ENCODE data around the gene CHORDC1.
A peak's percentile ranks its signal among the peaks of the same experiment; 100 is the strongest.
"Not testable (repeated sequence)": the region's sequence is repeated elsewhere in the genome, so short reads cannot be mapped to it uniquely, and the experiment has no call there.

Gene CHORDC1

DNA sequence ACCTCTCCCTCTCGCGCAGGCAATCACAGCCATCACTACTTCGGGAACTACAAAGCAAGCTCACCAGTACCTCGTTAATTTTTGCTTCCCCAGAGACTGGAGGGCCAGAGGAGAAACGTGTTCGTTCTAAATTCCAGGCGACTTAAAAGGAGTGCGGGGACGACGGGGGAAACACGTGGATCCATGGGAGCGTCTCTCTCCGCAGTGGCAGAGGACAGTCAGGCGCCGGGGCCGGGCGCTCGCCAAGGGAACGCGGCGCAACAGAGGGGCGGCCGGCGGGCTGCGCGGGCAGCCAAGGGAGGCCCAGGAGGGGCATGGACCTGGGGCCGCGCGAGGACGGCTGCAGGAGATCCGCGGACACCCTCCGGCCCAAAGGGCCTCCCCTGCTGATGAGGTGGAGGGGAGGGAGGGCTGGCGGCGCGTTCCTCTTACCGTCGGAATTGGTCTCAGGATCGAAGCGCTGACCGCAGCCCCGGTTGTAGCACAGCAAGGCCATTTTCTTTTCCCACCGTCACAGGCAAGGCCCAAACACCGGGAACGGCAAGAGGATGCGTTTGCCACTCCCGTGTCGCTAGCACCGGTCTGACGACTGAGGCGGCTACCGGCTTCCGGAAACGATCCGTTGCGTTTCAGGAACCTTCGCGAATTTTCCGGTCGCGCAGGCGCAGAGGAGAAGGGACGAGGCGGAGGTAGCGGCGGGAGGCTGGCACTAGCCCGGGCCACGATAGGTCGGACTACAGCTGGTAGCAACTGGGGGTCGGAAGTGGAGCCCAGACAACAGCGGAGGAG is at the start of gene CHORDC1:
CHORDC1 (minus strand) TSS at position 591 of the 789 bp plus-strand sequence; CDS start at position 496, 95 bp downstream.
- DNase-seq (ENCODE audit: low spot score): peak; percentile 90

DNA sequence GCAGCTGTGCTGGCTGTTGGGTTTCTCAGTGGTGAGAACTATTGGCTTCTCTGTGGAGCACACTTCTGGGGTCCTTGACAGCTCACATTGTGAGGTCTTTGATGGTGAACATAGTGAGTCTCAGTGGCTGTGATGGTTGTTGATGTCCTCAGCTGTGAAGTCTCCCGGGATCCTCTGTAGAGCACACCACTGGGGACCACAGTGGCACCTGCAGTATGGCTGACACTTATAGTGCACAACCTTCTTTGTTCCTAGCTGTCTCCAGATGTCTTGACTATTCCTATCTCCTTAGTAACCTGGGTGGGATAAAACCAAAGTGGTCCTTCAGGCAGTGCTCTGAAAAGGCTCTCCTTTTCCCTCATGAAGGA is 34.3 kb upstream of the CHORDC1 start:
- no peak for DNase-seq (ENCODE audit: low spot score)

DNA sequence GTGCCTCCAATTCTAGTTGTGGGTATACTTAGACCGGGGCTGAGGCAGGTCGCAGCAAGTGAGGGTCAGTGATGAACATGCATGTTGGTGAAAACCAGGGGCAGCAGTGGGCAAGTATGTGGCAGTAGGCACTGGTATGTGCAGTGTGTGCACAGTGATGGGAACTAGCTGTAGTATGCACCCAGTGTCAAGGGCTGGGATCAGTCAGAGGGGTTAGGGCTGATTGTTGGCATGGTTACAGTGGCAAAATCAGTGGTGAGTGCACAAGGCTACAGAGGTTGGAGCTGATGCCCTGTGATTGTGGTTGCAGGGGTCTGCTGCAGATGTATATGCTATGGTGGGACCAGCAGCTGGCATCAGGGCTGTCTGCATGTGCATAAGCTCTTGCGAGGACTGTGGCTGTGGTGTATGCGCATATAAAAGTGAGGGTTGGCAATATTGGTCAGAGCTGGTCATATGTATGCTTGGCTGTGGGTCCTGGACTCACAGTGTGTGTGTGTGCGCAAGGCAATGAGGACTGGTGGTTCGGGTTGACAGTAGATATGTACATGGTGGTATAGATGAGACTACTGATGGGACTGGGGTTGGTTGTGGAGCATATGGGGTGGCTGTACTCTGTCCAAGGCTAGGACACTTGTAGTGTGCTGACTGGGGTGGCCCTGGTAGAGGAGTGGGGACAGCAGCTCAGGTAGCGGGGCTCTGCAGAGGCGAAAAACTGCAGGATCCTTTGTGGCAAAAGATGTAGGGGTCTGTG is 33.7 kb upstream of the CHORDC1 start:
- no peak for DNase-seq (ENCODE audit: low spot score)

DNA sequence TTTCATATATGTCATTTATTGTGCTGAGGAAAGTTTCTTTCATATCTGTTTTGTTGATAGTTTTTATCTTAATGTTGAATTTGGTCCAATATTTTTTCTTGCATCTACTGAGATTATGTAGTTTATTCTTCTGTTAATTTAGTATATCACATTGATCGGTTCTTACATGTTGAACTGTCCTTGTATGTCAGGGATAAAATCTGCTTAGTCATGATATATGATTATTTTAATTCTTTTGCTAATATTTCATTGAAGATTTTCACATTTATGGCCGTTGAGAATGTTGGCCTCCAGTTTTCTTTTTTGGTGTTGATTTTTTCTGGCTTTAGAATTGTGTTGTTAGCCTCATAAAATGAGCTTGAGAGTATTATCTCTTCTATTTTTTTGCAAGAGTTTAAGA is 31.2 kb upstream of the CHORDC1 start:
- DNase-seq (ENCODE audit: low spot score): no peak

DNA sequence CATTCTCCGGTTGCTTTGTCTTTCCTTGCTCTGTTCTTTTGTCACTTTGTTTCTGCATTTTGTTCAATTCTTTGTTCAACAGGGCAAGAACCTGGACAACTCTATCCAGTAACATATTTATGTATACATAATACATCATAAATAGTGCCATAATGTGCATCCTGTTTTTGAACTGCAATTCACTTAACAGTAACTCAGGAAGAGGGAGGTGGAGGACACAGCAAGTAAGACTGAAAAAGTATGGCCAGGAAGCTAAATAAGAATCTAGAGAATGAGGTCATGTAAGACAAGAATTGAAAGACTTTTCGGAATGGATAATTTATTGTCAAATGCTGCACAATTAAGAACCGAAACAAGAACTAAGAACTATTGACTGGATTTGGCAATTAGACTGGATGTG is 29.2 kb upstream of the CHORDC1 start:
- DNase-seq (ENCODE audit: low spot score): no peak

DNA sequence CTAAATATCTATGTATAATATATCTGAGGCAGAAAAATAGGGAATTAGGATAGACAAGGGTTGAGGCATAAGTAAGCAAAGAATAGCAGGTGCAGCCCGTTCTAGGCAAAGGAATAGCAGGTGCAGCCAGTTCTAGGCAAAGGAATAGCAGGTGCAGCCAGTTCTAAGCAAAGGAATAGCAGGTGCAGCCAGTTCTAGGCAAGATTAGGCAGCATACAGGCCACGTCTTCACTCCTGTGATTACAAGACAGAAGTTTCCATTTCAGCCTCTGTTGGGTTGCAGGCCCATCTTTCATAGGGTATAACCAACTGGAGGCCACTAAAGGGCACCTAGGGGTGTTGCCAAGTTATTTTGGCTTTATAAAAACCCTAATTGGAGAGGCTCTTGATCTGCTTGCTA is 28.8 kb upstream of the CHORDC1 start:
- DNase-seq (ENCODE audit: low spot score): no peak

DNA sequence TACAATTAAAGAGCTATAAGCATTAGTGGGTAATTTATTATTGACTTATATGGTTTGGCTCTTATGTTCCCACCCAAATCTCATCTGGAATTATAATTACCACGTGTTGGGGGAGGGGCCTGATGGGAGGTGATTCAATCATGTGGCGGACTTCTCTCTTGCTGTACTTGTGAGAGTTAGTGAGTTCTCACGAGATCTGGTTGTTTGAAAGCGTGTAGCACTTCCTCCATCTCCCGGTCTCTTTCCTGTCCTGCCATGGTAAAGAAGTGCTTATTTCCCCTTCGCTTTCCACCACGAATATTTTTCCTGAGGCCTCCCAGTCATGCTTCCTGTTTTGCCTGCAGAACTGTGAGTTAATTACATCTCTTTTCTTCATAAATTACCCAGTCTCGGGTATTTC is 28.1 kb upstream of the CHORDC1 start:
- DNase-seq (ENCODE audit: low spot score): no peak

DNA sequence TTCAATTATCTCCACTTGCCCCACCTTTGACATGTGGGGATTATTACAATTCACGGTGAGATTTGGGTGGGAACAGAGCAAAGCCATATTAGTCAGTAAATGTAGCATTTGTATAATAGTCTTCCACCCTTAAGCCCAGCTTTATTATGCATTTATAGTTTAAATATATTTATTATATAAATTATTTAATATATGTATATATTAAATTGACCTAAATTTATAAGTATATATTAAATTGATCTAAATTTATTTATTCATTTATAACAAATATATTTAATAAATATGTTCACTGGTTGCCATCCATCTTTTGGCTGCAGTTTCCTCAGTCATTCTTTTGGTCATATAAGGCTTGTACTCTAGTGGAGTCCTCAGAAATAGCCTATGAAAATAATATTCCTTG is 23.6 kb upstream of the CHORDC1 start:
- DNase-seq (ENCODE audit: low spot score): no peak

DNA sequence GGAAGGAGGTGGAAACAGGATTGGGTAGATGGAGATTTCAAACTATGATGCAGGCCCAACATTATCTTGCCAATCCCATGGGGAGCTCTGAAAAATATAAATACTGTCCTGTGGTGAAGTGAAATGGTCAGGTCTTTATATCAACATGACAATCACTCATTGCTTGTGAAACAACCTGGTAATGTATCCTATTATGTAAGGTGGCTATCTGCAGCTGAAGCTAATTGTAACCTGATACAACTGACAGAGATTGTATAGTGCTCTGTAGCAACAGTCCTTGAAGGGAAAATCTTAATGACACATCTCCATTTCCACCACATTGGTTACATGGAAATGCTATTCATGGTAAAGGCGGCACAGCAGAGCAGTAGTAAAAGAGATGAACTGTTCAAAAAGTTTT is 20.7 kb upstream of the CHORDC1 start:
- DNase-seq (ENCODE audit: low spot score): no peak

DNA sequence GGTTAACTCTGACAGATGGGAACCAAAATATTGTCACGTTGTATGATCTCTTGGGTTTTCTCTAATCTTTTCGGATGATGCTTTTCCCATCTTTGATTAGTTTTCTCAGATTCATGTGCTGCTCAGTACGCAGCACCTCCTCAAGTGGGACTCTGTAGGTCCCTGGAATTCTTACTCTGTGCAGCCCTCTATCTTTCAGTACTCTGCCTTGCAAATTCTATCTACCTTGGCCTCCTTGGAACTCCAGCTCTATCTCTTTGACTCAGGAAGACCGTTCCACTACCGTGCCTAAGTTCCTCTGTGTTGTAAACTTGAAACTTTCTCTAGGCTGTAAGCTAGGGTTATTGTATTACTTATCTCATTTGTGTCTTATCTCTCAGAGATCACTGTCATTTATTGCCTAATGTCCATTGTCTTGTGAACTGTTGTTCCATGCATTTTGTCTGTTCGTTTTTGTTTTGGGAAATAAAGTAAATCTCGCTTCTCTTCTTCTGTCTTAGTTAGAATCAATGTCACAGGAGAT is 20.1 kb upstream of the CHORDC1 start:
- DNase-seq (ENCODE audit: low spot score): no peak

DNA sequence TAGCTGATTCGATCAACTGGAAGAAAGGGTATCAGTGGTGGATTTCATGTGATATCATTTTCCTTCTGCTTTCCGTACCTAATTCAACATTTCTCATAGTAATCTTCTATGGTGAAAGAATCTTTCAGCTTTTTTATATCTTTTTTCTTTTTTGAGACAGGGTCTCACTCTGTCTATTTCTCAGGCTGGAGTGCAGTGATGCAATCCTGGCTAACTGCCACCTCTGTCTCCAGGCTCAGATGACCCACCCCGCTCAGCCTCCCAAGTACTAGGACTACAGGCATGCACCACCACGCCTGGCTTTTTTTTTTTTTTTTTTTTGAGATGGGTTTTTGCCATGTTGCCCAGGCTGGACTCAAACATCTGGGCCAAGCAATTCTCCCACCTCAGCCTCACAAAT is 18.6 kb upstream of the CHORDC1 start:
- DNase-seq (ENCODE audit: low spot score): no peak

DNA sequence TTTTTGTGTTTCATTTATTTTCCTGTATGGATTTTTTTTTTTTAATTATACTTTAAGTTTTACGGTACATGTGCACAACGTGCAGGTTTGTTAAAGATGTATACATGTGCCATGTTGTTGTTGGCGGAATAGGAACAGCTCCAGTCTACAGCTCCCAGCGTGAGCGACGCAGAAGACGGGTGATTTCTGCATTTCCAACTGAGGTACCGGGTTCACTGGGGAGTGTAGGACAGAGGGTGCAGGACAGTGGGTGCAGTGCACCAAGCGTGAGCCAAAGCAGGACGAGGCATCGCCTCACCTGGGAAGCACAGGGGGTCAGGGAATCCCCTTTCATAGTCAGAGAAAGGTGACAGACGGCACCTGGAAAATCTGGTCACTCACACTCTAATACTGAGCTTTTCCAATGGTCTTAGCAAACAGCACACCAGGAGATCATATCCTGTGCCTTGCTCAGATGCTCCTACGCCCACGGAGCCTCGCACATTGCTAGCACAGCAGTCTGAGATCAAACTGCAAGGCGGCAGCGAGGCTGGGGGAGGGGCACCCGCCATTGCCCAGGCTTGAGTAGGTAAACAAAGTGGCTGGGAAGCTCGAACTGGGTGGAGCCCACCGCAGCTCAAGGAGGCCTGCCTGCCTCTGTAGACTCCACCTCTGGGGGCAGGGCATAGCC is 17.3 kb upstream of the CHORDC1 start:
- DNase-seq (ENCODE audit: low spot score): not testable (repeated sequence)

DNA sequence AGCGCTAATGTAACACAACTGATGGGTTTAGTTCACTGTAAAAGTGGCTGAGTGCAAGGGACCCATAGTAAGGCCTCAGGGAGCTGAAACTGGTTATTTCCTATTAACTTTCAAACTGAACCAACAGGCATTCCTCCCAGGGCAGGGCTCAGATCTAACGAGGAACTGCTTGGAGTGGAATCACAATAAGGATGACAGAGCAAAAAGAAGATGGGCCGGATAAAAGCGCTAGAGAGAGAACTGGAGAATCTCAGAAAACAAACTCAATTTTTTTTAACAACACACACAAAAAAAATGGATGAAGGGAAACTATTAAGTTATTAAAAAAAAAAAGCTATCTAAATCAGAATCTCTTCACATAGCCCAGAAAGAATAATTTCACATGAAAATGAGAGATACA is 14.2 kb upstream of the CHORDC1 start:
- no peak for DNase-seq (ENCODE audit: low spot score)

DNA sequence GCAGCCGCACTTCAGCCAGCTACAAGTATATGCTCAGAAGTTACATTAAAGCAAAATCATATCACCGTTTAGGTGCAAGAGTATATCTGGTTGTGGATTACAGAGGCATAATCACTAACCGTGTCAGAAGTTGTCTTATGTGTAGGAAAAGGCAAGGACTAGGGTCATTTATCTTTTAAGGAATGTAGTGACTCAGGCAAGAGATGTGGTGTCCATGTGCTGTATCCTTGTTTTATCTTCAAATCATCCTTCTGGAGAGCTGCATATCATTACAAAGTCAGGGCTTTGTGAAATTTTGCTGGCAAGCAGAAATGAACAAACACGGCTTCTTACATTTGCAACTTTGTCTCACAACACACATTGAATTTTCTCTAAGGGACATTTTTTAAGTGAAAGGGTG is 12.7 kb upstream of the CHORDC1 start:
- DNase-seq (ENCODE audit: low spot score): no peak

DNA sequence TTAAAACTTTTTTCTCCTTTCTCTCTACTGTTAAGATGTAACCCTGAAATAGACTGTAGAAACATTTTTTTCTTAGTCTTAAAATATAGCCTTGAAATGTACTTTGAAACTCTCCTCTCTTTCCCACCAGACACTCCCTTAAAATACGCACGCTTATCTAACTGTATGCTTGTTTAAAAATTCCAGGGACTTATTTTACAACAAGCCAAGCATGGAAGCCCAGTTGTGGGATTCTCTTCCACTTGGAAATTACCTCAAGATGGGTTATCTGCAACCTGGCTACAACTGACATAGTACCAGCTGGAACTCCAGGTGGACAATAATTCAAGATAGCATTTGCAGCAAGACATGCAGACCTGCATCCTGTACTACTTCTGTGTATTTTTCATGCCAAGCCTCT is 12.1 kb upstream of the CHORDC1 start:
- no peak for DNase-seq (ENCODE audit: low spot score)

DNA sequence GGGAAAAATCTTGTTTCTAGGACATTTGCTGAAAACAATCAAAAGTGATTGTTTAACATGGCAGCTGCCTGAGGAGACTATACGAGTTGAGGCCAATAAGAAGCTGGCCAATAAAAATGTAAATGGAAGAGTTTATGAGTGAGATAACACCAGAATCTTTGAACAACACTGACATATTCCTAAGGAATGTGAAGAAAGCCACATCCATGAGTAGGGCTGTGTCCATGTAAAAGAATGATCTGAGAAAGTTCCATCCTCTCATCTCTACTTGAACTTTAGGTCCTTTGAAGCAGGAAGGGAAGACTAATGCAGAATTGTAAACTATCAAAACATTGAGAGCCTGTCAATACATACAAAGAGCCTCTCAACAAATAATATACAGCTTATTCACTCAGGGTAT is 6.9 kb upstream of the CHORDC1 start:
- peak; percentile 25 for DNase-seq (ENCODE audit: low spot score)

DNA sequence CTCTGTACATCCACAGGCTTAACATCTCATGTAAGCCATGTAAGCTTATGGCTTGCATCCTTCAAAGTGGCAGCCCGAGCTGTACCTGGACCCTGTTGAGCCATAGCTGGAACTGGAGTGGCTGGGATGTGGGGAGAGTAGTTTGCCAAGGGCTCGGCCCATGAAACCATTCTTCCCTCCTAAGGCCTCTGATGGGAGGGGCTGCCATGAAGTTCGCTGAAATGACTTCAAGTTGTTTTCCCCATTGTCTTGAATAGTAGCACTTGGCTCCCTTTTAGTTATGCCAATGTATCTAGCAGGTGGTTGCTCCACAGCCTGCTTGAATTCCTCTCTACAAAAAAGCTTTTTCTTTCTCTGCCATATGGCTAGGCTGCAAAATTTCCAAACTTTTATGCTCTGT is 5.2 kb upstream of the CHORDC1 start:
- DNase-seq (ENCODE audit: low spot score): no peak

DNA sequence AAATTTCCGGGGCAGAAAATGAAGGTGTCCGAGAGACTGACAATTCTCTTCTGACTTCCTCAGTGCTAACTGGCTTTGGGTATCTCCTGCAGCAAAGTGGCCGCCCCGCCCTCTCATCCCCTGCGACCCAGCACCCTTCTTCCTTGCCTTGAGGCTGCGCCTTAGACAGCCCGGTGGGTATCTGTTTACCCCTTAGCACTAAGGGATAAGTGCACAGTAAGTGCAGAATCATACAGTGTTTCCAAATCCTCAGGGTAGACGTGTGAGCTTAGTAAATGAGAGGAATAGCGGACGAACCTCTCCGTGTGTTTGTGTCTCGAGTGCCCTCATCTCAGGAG is 368 bp upstream of the CHORDC1 start:
- DNase-seq (ENCODE audit: low spot score): no peak

DNA sequence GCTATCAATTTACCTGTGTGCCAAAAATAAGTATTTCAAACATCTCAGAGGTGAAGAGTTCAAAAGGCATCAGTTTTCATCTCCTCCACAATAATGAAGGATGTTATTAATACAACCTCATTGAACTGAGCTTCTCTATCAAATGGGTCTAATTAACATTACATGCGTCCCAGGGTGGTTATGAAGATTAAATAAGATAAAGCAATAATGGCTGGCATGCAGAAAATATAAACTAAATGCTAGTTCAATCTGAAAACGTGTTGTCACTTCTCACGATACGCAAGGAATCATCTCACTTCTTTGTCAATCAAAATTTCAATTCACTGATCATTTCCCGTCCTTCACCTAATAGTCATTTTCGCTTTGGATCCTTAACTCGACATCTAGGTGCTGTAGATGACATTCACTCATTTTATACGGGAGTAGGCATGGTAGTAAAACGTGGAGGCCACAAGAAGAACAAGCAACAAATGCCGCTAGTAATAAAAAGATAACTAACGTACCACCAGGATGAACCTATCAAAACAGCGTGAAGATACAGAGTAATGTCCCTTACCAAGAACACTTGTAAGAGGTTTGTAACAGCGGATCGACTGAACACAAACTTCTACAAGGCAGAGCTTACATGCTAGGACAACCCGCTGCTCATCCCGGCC is 918 bp downstream of the CHORDC1 start:
- no peak for DNase-seq (ENCODE audit: low spot score)

DNA sequence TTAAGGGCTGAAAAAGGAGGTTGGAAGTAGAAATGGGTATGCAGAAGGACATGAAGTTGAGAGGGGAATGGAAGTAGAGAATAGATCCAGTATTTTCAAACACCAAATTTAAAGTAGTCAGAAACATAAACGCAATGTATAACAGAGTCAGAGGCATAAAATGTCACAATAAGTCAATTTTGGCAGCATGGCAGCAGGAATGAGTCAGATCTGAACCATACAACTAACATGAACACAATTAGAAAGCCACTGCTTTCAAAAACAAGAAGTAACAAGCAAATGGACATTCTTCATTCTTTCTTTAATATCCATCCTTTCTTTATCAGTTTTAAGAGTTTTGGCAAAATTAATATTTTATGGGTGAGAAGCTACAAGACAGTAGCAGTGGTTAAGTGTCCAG is 2.5 kb downstream of the CHORDC1 start:
- no peak for DNase-seq (ENCODE audit: low spot score)

DNA sequence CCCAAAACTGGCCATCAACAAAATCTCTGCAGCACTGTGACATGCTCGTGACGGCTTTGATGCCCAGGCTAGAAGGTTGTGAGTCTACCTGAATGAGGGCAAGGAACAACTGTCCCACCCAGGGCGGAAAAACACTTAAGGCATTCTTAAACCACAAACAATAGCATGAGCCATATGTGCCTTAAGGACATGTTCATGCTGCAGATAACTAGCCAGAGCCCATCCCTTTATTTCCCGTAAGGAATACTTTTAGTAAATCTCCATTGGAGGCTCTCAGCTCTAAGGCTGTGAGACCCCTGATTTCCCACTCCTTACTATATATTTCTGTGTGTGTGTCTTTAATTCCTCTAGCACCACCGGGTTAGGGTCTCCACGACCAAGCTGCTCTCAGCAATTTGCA is 3.4 kb downstream of the CHORDC1 start:
- DNase-seq (ENCODE audit: low spot score): no peak

DNA sequence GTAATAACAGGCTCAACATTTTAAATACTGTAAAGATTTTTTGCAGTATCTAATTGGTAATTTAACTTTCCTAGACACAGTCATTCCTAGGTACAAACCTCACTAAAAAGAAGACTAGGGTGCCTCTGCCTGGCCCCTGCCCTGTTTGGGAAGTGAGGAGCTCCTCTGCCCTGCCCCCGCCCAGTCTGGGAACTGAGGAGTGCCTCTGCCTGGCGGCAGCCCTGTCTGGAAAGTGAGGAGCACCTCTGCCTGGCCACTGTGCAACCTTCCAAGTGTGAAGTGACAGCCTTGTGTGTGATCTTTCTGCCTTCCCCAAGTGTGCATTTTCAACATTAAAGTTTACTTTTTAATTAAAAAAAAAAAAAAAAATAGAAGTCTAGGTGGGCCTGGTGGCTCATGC is 4.2 kb downstream of the CHORDC1 start:
- DNase-seq (ENCODE audit: low spot score): no peak

DNA sequence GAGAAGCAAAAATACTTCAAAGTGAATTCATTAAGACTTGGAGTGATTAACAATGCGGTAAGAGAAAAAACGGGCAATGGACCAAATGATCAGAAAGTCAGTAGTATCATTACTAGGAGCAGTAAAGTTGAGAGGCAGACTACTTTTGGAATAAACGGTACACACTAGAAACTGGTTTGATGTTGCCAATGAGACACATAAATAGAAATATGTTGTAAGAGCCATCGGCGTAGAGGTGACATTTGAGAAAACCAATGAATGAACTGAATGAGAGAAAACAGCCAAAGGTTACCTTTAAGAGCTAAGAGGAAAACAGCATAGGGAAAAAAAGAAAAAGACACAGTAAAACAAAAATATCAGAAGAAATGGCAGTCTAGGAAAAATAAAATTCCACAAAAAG is 6.2 kb downstream of the CHORDC1 start:
- DNase-seq (ENCODE audit: low spot score): no peak
